Skeletal muscle satellite cell (primary cell): Measurements from ENCODE around the gene ACER3.
"Not testable (repeated sequence)": the region's sequence is repeated elsewhere in the genome, so short reads cannot be mapped to it uniquely, and the experiment has no call there.

Source experiments
- H3K27me3 ChIP-seq: 2 replicates; pipeline ENCODE4 v1.7.0; 2013; ENCODE audit warnings: low read length; ENCODE audit not compliant: control insufficient read depth, insufficient read depth
- H3K36me3 ChIP-seq: 2 replicates; pipeline ENCODE4 v1.7.0; 2013; ENCODE audit warnings: mild to moderate bottlenecking, control low read depth, low read length; ENCODE audit not compliant: insufficient read depth
- H3K4me1 ChIP-seq: 2 replicates; pipeline ENCODE4 v1.7.0; 2013; ENCODE audit warnings: low read length; ENCODE audit not compliant: control insufficient read depth, insufficient read depth
- H3K4me2 ChIP-seq: 2 replicates; pipeline ENCODE4 v1.7.0; 2013; ENCODE audit warnings: mild to moderate bottlenecking, low read length
- H3K4me3 ChIP-seq: 2 replicates; pipeline ENCODE4 v1.7.0; 2013; ENCODE audit warnings: low read length
- H3K9ac ChIP-seq: 2 replicates; pipeline ENCODE4 v1.7.0; 2013; ENCODE audit warnings: mild to moderate bottlenecking, low read depth, low read length, moderate library complexity
- H3K9me3 ChIP-seq: replicated peaks from 2 replicates; pipeline ENCODE4 v1.7.0; 2013; ENCODE audit warnings: mild to moderate bottlenecking, control low read depth, low read length

ACER3 gene

DNA sequence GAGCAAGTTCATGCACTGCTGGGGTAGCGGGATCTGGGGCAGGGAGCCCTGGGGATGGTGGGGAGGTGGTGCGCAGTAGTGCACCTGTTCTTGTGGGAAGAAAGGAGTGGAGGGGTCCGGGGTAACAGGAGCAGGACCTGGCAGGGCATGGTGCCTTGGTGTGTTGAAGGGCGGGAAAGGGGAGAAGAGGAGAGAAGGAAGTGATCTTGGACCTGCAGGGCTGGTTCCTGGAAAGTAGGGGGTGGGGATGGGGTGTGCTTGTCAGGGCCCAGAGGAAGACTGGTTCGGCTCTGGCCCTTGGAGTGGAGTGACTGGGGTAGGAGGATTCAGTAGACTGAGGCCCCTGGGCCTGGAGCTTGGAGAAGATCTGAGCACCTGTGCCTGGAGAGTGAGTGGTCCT lies 195.2 kb downstream of the ACER3 start:
- Histone ChIP-seq H3K27me3 (peaks cover 23% of the 10 kb centered on the region), H3K9me3 (peaks cover 11% of the 10 kb centered on the region), H3K4me3 (no peak overlapping the region), H3K36me3 (no peaks in the 10 kb centered on the region), H3K4me1 (no peaks in the 10 kb centered on the region), H3K4me2 (no peak overlapping the region), H3K9ac (no peak overlapping the region)

- no peak overlapping the region for H3K9ac ChIP-seq
- H3K9me3 ChIP-seq: peaks cover 11% of the 10 kb centered on the region
- no peaks in the 10 kb centered on the region for H3K36me3 ChIP-seq
- H3K4me1 ChIP-seq: no peaks in the 10 kb centered on the region
- peaks cover 23% of the 10 kb centered on the region for H3K27me3 ChIP-seq
- H3K4me2 ChIP-seq: no peak overlapping the region
- no peak overlapping the region for H3K4me3 ChIP-seq
Observed at GRCh38 chr11:77056814-77057402, 196.2 kb downstream of the ACER3 start.

GRCh38 chr11:77057938-77058474 lies 197.3 kb downstream of the ACER3 start:
- Histone ChIP-seq H3K27me3 (peaks cover 17% of the 10 kb centered on the region), H3K4me3 (no peak overlapping the region), H3K4me1 (no peaks in the 10 kb centered on the region), H3K36me3 (no peaks in the 10 kb centered on the region), H3K9me3 (peaks cover 11% of the 10 kb centered on the region), H3K4me2 (no peak overlapping the region), H3K9ac (no peak overlapping the region)

DNA sequence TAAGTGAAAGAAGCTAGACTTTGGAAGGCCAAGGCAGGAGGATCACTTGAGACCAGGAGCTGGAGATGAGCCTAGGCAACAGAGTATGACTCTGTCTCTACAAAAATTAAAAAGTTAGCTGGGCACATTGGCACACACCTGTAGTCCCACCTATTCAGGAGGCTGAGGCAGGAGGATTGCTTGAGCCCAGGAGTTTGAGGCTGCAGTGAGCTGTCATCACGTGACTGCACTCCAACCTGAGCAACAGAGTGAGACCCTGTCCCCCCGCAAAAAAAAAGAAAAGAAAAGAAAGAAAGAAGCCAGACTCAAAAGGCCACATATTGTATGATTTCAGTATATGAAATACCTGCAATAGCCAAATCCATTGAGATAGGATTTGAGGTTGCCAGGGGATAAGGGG lies 198.2 kb downstream of the ACER3 start:
- Histone ChIP-seq H3K27me3 (peaks cover 14% of the 10 kb centered on the region), H3K36me3 (no peaks in the 10 kb centered on the region), H3K9ac (no peak overlapping the region)

GRCh38 chr11:77059806-77060205 lies 199.1 kb downstream of the ACER3 start:
- Histone ChIP-seq H3K27me3 (peaks cover 14% of the 10 kb centered on the region), H3K4me2 (no peak overlapping the region), H3K9me3 (peaks cover 11% of the 10 kb centered on the region), H3K4me3 (no peak overlapping the region), H3K36me3 (no peaks in the 10 kb centered on the region), H3K4me1 (no peaks in the 10 kb centered on the region), H3K9ac (no peak overlapping the region)

More for the DNA sequence above, 198.2 kb downstream of the ACER3 start:
- no peak overlapping the region for H3K4me2 ChIP-seq
- H3K4me1 ChIP-seq: no peaks in the 10 kb centered on the region
- H3K9me3 ChIP-seq: peaks cover 11% of the 10 kb centered on the region
- H3K4me3 ChIP-seq: no peak overlapping the region

DNA sequence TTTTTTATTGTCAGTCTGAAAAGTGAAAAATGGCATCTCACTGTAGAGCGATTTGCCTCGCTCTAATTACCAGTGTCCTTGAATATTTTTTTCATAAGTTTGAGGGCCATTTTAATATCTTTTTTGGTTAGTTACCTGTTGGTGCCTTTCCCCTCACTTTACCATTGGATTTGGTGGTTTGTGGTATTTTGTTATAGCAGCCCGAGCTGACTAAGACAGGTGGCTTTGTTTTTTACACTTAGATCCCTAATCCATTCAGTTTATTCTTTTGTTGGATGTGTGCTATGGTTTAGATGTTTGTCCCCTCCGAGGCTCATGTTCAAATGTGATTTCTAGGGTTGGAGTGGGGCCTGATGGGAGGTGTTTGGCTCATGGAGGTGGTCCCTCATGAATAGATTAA lies 199.5 kb downstream of the ACER3 start:
- Histone ChIP-seq H3K4me1 (no peaks in the 10 kb centered on the region), H3K4me3 (no peak overlapping the region)

DNA sequence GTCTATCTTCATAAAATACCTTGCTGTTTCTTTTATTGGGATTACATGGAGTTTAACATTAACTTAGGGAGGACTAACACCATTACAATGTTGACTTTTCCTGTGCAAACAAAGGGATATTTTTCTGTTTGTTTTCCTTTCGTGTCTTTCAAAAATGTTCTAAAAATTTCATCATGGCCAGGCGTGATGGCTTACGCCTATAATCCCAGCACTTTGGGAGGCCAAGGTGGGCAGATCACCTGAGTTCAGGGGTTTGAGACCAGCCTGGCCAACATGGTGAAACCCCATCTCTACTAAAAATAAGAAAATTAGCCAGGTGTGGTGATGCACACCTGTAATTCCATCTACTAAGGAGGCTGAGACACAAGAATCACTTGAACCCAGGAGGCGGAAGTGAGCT lies 200.5 kb downstream of the ACER3 start:
- not testable (repeated sequence) for H3K36me3 ChIP-seq, H3K4me3 ChIP-seq, H3K9me3 ChIP-seq, H3K9ac ChIP-seq, H3K4me1 ChIP-seq, H3K4me2 ChIP-seq
- H3K27me3 ChIP-seq: peaks cover 14% of the 10 kb centered on the region

More for the DNA sequence above, 199.5 kb downstream of the ACER3 start:
- Histone ChIP-seq H3K9me3 (peaks cover 11% of the 10 kb centered on the region), H3K9ac (no peak overlapping the region), H3K27me3 (peaks cover 14% of the 10 kb centered on the region), H3K4me2 (no peak overlapping the region), H3K36me3 (no peaks in the 10 kb centered on the region)

- Histone ChIP-seq H3K4me2 (no peak overlapping the region), H3K4me3 (no peak overlapping the region), H3K4me1 (peaks cover 16% of the 10 kb centered on the region), H3K27me3 (peaks cover 14% of the 10 kb centered on the region), H3K9ac (no peak overlapping the region), H3K9me3 (no peaks in the 10 kb centered on the region), H3K36me3 (no peaks in the 10 kb centered on the region)
Observed at GRCh38 chr11:77062924-77063323, 202.2 kb downstream of the ACER3 start.

DNA sequence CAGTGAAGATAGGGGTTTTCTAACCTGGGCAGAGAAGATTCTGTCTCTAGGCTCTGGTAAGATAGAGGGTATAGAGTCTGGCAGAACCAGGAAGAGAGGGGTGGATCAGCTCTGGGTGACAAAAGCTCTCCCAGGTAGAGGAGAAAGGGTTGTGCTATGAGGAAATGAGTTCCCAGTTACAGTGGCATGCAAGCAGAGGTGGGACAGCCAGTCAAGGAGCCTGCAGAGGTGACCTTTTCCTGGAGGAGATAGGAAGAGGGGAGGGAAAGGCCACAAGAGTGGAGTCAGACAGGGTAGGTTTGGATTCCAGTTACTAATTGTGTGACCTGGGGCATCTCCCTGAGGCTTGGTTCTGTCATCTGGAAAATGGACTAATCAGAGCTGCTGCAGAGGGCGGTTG lies 202.7 kb downstream of the ACER3 start:
- Histone ChIP-seq H3K4me2 (no peak overlapping the region), H3K27me3 (peaks cover 14% of the 10 kb centered on the region), H3K4me1 (peaks cover 20% of the 10 kb centered on the region), H3K36me3 (no peaks in the 10 kb centered on the region), H3K9me3 (no peaks in the 10 kb centered on the region), H3K4me3 (no peak overlapping the region), H3K9ac (no peak overlapping the region)

- Histone ChIP-seq H3K27me3 (peaks cover 14% of the 10 kb centered on the region), H3K4me1 (peaks cover 24% of the 10 kb centered on the region), H3K9ac (no peak overlapping the region), H3K4me2 (no peak overlapping the region), H3K9me3 (no peaks in the 10 kb centered on the region), H3K36me3 (no peaks in the 10 kb centered on the region), H3K4me3 (no peak overlapping the region)
Observed at GRCh38 chr11:77063861-77064260, 203.1 kb downstream of the ACER3 start.

DNA sequence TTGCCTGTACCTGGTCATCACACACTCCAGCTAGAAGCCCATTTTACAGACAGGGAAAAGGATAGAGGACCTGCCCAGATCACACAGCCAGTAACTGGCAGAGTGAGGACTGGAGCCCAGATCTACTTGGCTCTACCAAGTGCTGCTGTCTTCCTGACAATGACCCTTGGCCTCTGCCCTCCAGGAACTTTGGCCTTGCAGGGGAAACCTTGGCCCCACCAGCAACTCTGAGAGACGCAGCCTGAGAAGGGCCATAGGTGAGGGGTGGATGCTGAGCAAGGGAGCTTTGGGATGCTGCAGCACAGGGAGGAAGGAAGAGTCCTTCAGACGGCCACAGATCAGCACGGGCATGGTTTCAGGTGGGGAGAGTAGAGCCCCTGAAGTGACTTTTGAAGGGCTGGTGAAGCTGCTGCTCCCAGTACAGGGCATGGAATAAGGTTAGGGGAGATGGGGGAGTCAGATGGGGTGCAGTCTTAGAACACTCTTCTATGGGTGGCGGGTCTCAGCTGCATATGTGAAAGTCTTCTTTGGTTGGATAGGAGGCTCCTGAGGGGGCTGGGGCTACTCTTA lies 204.0 kb downstream of the ACER3 start:
- H3K9me3 ChIP-seq: no peaks in the 10 kb centered on the region
- H3K4me1 ChIP-seq: peaks cover 33% of the 10 kb centered on the region
- no peaks in the 10 kb centered on the region for H3K36me3 ChIP-seq
- H3K4me2 ChIP-seq: no peak overlapping the region
- no peak overlapping the region for H3K4me3 ChIP-seq
- H3K27me3 ChIP-seq: peaks cover 11% of the 10 kb centered on the region
- no peak overlapping the region for H3K9ac ChIP-seq

DNA sequence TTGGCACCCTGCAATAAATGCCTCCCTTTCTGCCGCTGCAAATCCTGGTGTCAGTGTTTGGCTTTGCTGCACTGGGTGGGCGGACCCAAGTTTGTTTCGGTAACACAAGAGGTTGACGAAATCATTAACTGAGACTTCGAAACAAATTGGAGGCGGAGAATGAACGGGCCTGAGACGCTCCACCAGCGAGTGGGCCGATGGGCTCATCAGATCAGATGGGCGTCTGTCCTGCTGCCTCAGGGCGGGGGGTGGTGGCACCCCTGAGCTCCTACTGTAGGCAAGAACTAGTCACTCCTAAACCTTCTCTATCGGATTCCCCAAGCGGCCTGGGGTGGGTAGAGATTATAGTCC lies 205.1 kb downstream of the ACER3 start:
- Histone ChIP-seq H3K4me2 (peak overlapping the region; percentile 95), H3K4me1 (peaks cover 42% of the 10 kb centered on the region), H3K27me3 (no peaks in the 10 kb centered on the region), H3K36me3 (no peaks in the 10 kb centered on the region), H3K4me3 (peak overlapping the region; percentile 76), H3K9me3 (no peaks in the 10 kb centered on the region), H3K9ac (peak overlapping the region; percentile 90)
